IMR-90 (cell line): ENCODE data around the gene NUDCD3. TPM values are rescaled to one million over a fixed set of nuclear protein-coding genes. Genes with fewer than 3 reads are reported as not detected.

Experiments used
- ATAC-seq: fragments of 200-7000 bp; cut with Tn5 transposase; 2 replicates; pipeline ENCODE4 v1.9.1; 2020; ENCODE audit warnings: low read depth, mild to moderate bottlenecking, moderate library complexity
- BruUV-seq: library from RNA; stranded (reverse); fragments of 400-500 nt; replicated peaks from 2 replicates; lab custom pipeline; 2021; lab: Mats Ljungman, UMichigan
- CTCF ChIA-PET: fragments of 300-600 bp; formaldehyde crosslinking; extraction: SDS; loops from one replicate; lab custom pipeline; 2021; ENCODE audit warnings: antibody characterized with exemption; lab: Yijun Ruan, JAX
- POLR2A ChIA-PET: fragments of 300-600 bp; sonication (Branson Sonifier 250); formaldehyde crosslinking; loops from one replicate; lab custom pipeline; 2022; ENCODE audit warnings: antibody characterized with exemption; ENCODE audit not compliant: unreplicated experiment; lab: Charles Lee
- DNase-seq: peaks from one replicate; pipeline ENCODE4 v3.0.0; 2013
- H2AFZ ChIP-seq: replicated peaks from 2 replicates; pipeline ENCODE3; 2013; ENCODE audit warnings: low read length, mild to moderate bottlenecking; ENCODE audit not compliant: poor library complexity
- H2AK5ac ChIP-seq: 2 replicates; pipeline ENCODE4 v1.6.1; 2013; ENCODE audit warnings: low read depth, low read length, inconsistent platforms
- H2AK9ac ChIP-seq: replicated peaks from 2 replicates; pipeline ENCODE3; 2013; ENCODE audit warnings: mild to moderate bottlenecking, low read depth, low read length, moderate library complexity; ENCODE audit not compliant: poor library complexity
- H2BK120ac ChIP-seq: 2 replicates; pipeline ENCODE4 v1.6.1; 2013; ENCODE audit warnings: low read depth, low read length, inconsistent platforms
- H2BK15ac ChIP-seq: 3 replicates; pipeline ENCODE4 v1.6.1; 2013; ENCODE audit warnings: low read depth, low read length, inconsistent platforms
- H2BK20ac ChIP-seq: 2 replicates; pipeline ENCODE4 v1.6.1; 2013; ENCODE audit warnings: low read depth, mild to moderate bottlenecking, inconsistent platforms, low read length, moderate library complexity
- H2BK5ac ChIP-seq: 2 replicates; pipeline ENCODE4 v1.6.1; 2013; ENCODE audit warnings: mild to moderate bottlenecking, low read depth, low read length, inconsistent platforms; ENCODE audit not compliant: poor library complexity, severe bottlenecking
- H3K14ac ChIP-seq: replicated peaks from 2 replicates; pipeline ENCODE4 v1.6.1; 2013; ENCODE audit warnings: low read depth, low read length, inconsistent platforms
- H3K18ac ChIP-seq: 2 replicates; pipeline ENCODE4 v1.6.1; 2013; ENCODE audit warnings: low read depth, low read length, control low read depth
- H3K23ac ChIP-seq: 2 replicates; pipeline ENCODE4 v1.6.1; 2013; ENCODE audit warnings: low read depth, low read length, inconsistent platforms
- H3K27ac ChIP-seq: 2 replicates; pipeline ENCODE4 v1.5.1; 2013; ENCODE audit warnings: mild to moderate bottlenecking, control low read depth, low read length; ENCODE audit not compliant: insufficient read depth
- H3K27me3 ChIP-seq: 2 replicates; pipeline ENCODE4 v1.6.1; 2013; ENCODE audit warnings: low read length; ENCODE audit not compliant: control insufficient read depth, insufficient read depth
- H3K36me3 ChIP-seq: 2 replicates; pipeline ENCODE4 v1.6.1; 2013; ENCODE audit warnings: low read length, mixed read lengths; ENCODE audit not compliant: control insufficient read depth, insufficient read depth
- H3K4ac ChIP-seq: 2 replicates; pipeline ENCODE4 v1.6.1; 2013; ENCODE audit warnings: low read depth, low read length, inconsistent platforms
- H3K4me1 ChIP-seq: 2 replicates; pipeline ENCODE4 v1.6.1; 2013; ENCODE audit warnings: low read length, mixed read lengths; ENCODE audit not compliant: control insufficient read depth, insufficient read depth
- H3K4me2 ChIP-seq: 2 replicates; pipeline ENCODE4 v1.6.1; 2013; ENCODE audit warnings: low read depth, mild to moderate bottlenecking, control low read depth, low read length, moderate library complexity
- H3K4me3 ChIP-seq: 2 replicates; pipeline ENCODE4 v1.5.1; 2013; ENCODE audit warnings: low read depth, mild to moderate bottlenecking, control low read depth, low read length, moderate library complexity; ENCODE audit not compliant: insufficient read depth
- H3K56ac ChIP-seq: 2 replicates; pipeline ENCODE4 v1.6.1; 2013; ENCODE audit warnings: low read length, inconsistent platforms; ENCODE audit not compliant: insufficient read depth; ENCODE audit errors: extremely low read depth
- H3K79me1 ChIP-seq, 2 experiments: 2 replicates each; pipeline ENCODE4 v1.6.1; 2013; ENCODE audit warnings: low read length in 2 of 2, inconsistent platforms in 1 of 2, low read depth in 1 of 2
- H3K9ac ChIP-seq: 2 replicates; pipeline ENCODE4 v1.6.1; 2013; ENCODE audit warnings: low read depth, low read length, control low read depth
- H3K9me1 ChIP-seq: 2 replicates; pipeline ENCODE4 v1.6.1; 2013; ENCODE audit warnings: low read length, inconsistent platforms; ENCODE audit not compliant: insufficient read depth
- H3K9me3 ChIP-seq: 2 replicates; pipeline ENCODE4 v1.6.1; 2013; ENCODE audit warnings: low read length; ENCODE audit not compliant: control insufficient read depth, insufficient read depth
- H4K20me1 ChIP-seq: 2 replicates; pipeline ENCODE4 v1.6.1; 2013; ENCODE audit warnings: low read length, inconsistent platforms; ENCODE audit not compliant: insufficient read depth
- H4K5ac ChIP-seq: 2 replicates; pipeline ENCODE4 v1.6.1; 2013; ENCODE audit warnings: mild to moderate bottlenecking, low read depth, low read length, control low read depth
- H4K8ac ChIP-seq, 2 experiments: 2 replicates each; pipeline ENCODE4 v1.6.1; 2013; ENCODE audit warnings: low read depth in 2 of 2, low read length in 2 of 2, control low read depth in 1 of 2, inconsistent platforms in 1 of 2
- H4K91ac ChIP-seq: 2 replicates; pipeline ENCODE4 v1.6.1; 2013; ENCODE audit warnings: low read depth, low read length, inconsistent platforms; ENCODE audit not compliant: insufficient read depth
- BHLHE40 ChIP-seq: fragments of 150-350 bp; IDR thresholded peaks from 2 replicates; pipeline ENCODE4 v1.6.1; 2016; ENCODE audit warnings: mild to moderate bottlenecking, low read depth, low read length
- CEBPB ChIP-seq: IDR thresholded peaks from 2 replicates; pipeline ENCODE4 v1.6.1; 2012; ENCODE audit warnings: low read depth, low read length, improper control_type of control experiment
- CHD1 ChIP-seq: IDR thresholded peaks from 2 replicates; pipeline ENCODE4 v1.6.1; 2012; ENCODE audit warnings: low read depth, low read length, improper control_type of control experiment
- FOS ChIP-seq: fragments of 150-350 bp; IDR thresholded peaks from 2 replicates; pipeline ENCODE4 v1.6.1; 2016; ENCODE audit warnings: low read depth, low read length
- MAFK ChIP-seq: IDR thresholded peaks from 2 replicates; pipeline ENCODE4 v1.6.1; 2012; ENCODE audit warnings: low read depth, low read length, improper control_type of control experiment
- MAZ ChIP-seq: IDR thresholded peaks from 2 replicates; pipeline ENCODE4 v1.6.1; 2012; ENCODE audit warnings: low read depth, mild to moderate bottlenecking, low read length, improper control_type of control experiment, moderate library complexity, borderline replicate concordance
- MXI1 ChIP-seq: IDR thresholded peaks from 2 replicates; pipeline ENCODE4 v1.6.1; 2012; ENCODE audit warnings: low read depth, mild to moderate bottlenecking, low read length, moderate library complexity, borderline replicate concordance
- POLR2A ChIP-seq: IDR thresholded peaks from 2 replicates; pipeline ENCODE4 v1.6.1; 2012; ENCODE audit warnings: mild to moderate bottlenecking, low read depth, low read length
- RAD21 ChIP-seq: IDR thresholded peaks from 2 replicates; pipeline ENCODE4 v1.6.1; 2012; ENCODE audit warnings: low read length, improper control_type of control experiment
- RFX5 ChIP-seq: IDR thresholded peaks from 2 replicates; pipeline ENCODE4 v1.8.0; 2012; ENCODE audit warnings: low read depth, mild to moderate bottlenecking, low read length, moderate library complexity
- SMC3 ChIP-seq: fragments of 150-350 bp; IDR thresholded peaks from 2 replicates; pipeline ENCODE4 v1.6.1; 2016; ENCODE audit warnings: low read depth, mild to moderate bottlenecking, antibody characterized with exemption, low read length, moderate library complexity
- USF2 ChIP-seq: fragments of 150-350 bp; IDR thresholded peaks from 2 replicates; pipeline ENCODE4 v1.6.1; 2017; ENCODE audit warnings: mild to moderate bottlenecking, antibody characterized with exemption, low read length, low read depth
- WGBS, 2 experiments: methylation state at CpG; one replicate each; pipeline versions ENCODE4 v1.1.5 to v1.1.7; 2013; ENCODE audit warnings: missing lambda C conversion rate in 2 of 2; ENCODE audit not compliant: insufficient read length in 1 of 2; ENCODE audit errors: extremely low coverage in 2 of 2; 5-methylcytosine and 5-hydroxymethylcytosine counted together
- dilution Hi-C: fragments of 300-500 bp; cut with HindIII; formaldehyde crosslinking; loops from one replicate; pipeline ENCODE4 v1.14.3; 2018; ENCODE audit warnings: low sequenced_read_pairs; ENCODE audit not compliant: unreplicated experiment
- in situ Hi-C: fragments of 300-500 bp; cut with MboI; formaldehyde crosslinking; loops from 3 replicates; pipeline ENCODE4 v1.14.3; 2019; ENCODE audit warnings: low sequenced_read_pairs, inconsistent platforms, mixed read lengths
- intact Hi-C: fragments of 100-400 bp; cut with micrococcal nuclease; formaldehyde crosslinking; loops from 2 replicates; pipeline ENCODE4 v1.10.0; 2022
- polyA plus RNA-seq, 3 experiments: library from polyadenylated mRNA; depleted of rRNA; stranded (reverse); fragments of >200 nt; gene quantifications; 2 replicates each; pipeline ENCODE4 v1.2.3, GENCODE V29; 2012; ENCODE audit warnings: low replicate concordance in 1 of 3
- total RNA-seq: library from RNA; depleted of rRNA; stranded (reverse); fragments of >200 nt; gene quantifications from 2 replicates; pipeline ENCODE4 v1.2.3, GENCODE V29; 2012

Gene NUDCD3
- total and polyA plus RNA-seq, 2 of the 4 experiments (the other 2 are of a cell fraction) = 49.5 to 76.0 TPM

- Histone ChIP-seq H3K23ac (0 out of 2 replicates have a peak overlapping the region, but pooled peaks have one; percentile 8), H2AFZ (no peak overlapping the region), H3K27ac (no peak overlapping the region), H2AK5ac (no peak overlapping the region), H3K9ac (no peak overlapping the region), H3K4ac (no peak overlapping the region), H3K4me1 (no peaks in the 10 kb centered on the region), H3K79me1 (no peaks in the 10 kb centered on the region), H2BK5ac (no peak overlapping the region), H2BK120ac (no peak overlapping the region), H3K4me2 (no peak overlapping the region), H3K9me3 (peaks cover 16% of the 10 kb centered on the region), H3K14ac (no peak overlapping the region), H4K5ac (no peak overlapping the region), H4K91ac (no peak overlapping the region), H3K36me3 (no peaks in the 10 kb centered on the region), H4K8ac (no peak overlapping the region), H4K20me1 (no peaks in the 10 kb centered on the region), H2BK15ac (no peak overlapping the region), H2AK9ac (no peak overlapping the region), H3K27me3 (peaks cover 36% of the 10 kb centered on the region), H3K18ac (no peak overlapping the region), H3K56ac (no peak overlapping the region), H3K9me1 (no peaks in the 10 kb centered on the region), H3K4me3 (no peak overlapping the region), H2BK20ac (no peak overlapping the region)
- intact Hi-C loops (no loop called here), dilution Hi-C loops (no loop called here), in situ Hi-C loops (no loop called here)
- TF ChIP-seq FOS = no peak
- no peak for TF ChIP-seq POLR2A
- TF ChIP-seq CEBPB = no peak
- TF ChIP-seq MAZ = no peak
- TF ChIP-seq MAFK = no peak
- no peak for TF ChIP-seq CHD1
- no peak for TF ChIP-seq RFX5
- no peak for TF ChIP-seq BHLHE40
- no peak for TF ChIP-seq SMC3
- TF ChIP-seq USF2 = no peak
- TF ChIP-seq MXI1 = no peak
- no peak for TF ChIP-seq RAD21
- DNase-seq (no peak), ATAC-seq (no peak)
- no TSS peak for BruUV-seq
- ChIA-PET CTCF (no interaction called here), POLR2A (no interaction called here)
- WGBS, 2 experiments = no CpG with 5 or more reads among the region's 3 CpGs
Observed at GRCh38 chr7:44522315-44522714, 31.9 kb upstream of the NUDCD3 start.
